GDM1 (cell line): ENCODE results near the gene OPALIN.

Experiments
- DNase-seq: peaks from one replicate; lab custom pipeline; 2025; lab: John Stamatoyannopoulos, UW

Gene OPALIN

GRCh38 chr10:96374004-96374403, 15.2 kb upstream of the OPALIN start:
- DNase-seq, result no peak

GRCh38 chr10:96371356-96371755, 12.6 kb upstream of the OPALIN start:
- no peak for DNase-seq

GRCh38 chr10:96370584-96371157, 11.9 kb upstream of the OPALIN start:
- peak; percentile 14 for DNase-seq

DNA sequence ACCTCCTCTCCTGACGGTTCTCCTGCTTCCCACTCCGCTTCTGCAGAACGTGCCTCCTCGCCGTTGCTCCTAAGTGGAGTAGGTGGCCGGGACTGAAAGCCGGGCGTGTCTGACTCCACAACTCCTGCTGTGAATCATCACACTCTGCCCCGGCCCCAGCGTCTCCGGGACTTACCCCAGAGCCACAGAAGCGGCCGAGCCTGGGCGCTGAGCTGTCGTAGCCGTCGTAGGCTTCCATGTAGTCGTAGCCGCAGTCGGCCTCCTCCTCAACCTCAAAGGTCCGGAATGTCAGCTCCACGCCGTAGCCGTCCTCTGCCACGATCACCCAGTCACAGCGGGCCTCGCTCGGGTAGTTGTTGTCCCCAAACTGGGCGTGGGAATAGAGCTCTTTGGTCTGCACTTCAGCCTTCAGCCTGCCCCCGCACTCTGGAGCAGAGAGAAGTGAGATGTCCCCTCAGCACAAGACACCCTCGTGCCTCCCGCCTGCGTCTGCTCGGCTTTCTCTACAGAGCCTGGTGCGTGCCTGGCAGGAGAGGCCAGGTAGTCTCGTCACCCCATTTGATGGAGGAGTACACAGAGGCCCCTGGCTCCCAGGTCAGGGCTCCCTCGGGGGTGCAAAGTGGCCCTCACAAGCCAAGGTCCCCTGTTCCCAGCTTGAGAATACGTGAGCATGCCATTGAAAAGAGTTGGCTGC, 11.2 kb upstream of the OPALIN start:
- no peak for DNase-seq

DNA sequence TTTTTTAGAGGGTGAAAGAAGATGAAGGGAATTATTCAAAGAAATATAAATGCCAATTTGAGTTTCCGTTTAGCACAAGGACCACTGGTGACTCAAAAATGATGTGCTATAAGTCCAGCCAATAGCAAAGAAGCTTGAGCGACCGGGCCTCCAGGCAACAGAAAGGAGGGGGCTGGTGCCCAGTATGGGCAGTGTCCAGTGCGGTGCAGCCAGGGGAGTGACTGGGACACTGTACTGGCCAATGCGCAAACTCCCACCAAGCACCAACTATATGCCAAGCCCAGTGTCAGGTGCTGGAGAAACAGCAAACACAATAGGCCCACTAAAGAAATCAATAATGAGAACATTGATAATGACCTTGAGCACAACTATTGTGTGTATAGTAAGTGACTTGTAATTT, 10.2 kb upstream of the OPALIN start:
- DNase-seq, result no peak

GRCh38 chr10:96367470-96367869, 8.7 kb upstream of the OPALIN start:
- DNase-seq, result no peak

GRCh38 chr10:96366508-96366907, 7.7 kb upstream of the OPALIN start:
- DNase-seq, result no peak

GRCh38 chr10:96365571-96365970, 6.8 kb upstream of the OPALIN start:
- DNase-seq, result no peak

DNA sequence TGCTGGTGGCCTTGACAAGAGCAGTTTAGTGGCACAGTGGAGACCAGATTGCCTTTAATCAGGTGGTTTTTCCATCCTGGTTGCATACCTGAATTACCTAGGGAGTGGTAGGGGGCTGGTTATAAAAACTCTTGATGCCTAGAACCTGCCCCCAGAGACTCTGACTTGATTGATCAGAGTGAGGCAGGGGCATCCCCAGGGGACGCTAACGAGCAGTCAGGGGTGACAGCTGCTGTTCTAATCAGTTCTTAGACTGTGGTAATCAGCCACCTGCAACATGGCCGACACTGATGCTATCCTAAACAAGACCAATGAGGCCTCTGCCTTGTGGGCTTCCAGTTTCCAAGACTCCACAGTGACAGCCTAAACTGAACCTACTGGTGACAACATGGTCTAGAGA, 2.0 kb upstream of the OPALIN start:
- no peak for DNase-seq

- DNase-seq, result no peak
These were observed 1.5 kb upstream of the OPALIN start for GRCh38 chr10:96360331-96360730.

- DNase-seq, result no peak
These were observed 814 bp upstream of the OPALIN start for GRCh38 chr10:96359616-96360015.

DNA sequence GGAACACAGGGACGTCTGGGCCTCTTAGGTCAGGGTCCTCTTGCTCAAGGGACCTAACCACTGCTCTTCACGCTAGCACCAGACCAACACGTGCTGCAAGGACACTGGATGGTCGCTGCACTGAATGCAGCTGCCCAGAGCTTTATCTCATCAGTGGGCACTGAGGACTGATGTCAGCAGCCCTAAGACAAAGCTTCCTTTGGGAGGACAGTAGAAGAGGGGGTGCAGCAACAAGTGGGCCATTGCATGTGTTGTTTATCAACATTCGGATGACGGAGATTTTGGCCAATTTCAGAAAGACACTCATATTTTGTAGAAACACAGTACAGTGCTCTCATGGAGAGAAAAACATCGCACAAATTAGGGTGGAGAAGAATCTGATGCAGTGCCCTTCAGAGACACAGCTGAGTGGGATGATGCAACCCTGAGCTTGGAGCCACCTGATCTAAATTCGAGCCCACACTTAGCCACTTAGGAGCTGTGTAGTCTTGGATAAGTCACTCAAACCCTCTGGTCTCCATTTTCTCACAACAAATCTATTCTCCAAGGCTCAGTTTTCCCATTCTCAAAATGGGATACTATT, 1.7 kb downstream of the OPALIN start:
- DNase-seq, result no peak

GRCh38 chr10:96352582-96352981, 6.2 kb downstream of the OPALIN start:
- no peak for DNase-seq

DNA sequence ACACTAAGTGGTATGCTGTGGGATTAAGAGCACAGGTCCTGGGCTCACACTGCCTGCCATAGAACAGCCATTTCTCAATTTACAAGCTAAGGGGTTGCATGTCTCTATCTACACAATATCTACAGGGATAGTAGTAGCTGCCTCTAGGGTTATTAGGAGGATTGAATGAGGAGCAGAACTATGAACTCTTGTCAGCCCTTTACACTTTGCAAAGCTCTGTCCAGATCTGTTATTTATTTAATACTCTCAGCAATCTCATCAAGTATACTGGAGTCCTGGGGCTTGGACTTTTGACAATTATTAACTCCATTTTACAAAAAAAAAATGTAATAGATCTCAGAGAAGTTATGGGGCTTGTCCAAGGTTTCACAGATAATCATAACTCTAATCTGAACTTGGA, 6.8 kb downstream of the OPALIN start:
- no peak for DNase-seq

DNA sequence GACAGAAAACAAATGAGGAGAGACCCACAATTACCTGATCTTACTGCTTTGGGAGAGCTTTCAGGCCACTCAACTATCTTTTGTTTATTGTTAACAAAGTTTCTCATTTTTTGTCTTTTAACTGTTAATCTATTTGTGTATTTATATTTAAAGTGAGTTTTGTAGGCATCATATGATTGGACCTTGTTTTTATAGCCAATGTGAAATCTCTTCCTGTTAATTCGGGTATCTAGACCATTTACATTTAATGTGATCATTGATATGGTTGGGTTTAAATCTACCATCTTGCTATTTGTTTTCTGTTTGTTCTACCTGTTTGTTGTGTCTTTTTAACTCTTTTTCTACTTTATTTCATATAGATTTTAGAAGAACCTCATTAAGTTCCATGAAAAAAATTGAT, 12.5 kb downstream of the OPALIN start:
- DNase-seq, result no peak

DNA sequence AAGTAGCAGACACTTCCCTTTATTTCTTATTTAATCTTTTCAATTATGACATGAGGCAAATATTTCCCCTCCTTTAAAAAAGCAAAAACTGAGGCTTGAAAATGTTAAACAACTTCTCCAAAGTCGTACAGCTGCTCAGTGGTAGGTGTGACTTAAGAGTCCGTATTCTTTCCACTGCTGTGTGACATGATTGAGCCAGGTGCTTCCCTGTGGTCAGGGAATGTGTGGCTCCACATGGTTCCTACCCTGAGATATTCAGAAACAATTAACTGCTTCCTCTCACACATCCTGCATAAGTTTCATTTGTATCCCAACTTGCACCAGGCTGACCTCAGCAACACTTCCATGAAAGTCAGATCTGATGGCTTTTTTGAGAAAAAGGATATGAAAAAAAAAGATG, 13.6 kb downstream of the OPALIN start:
- DNase-seq, result no peak

DNA sequence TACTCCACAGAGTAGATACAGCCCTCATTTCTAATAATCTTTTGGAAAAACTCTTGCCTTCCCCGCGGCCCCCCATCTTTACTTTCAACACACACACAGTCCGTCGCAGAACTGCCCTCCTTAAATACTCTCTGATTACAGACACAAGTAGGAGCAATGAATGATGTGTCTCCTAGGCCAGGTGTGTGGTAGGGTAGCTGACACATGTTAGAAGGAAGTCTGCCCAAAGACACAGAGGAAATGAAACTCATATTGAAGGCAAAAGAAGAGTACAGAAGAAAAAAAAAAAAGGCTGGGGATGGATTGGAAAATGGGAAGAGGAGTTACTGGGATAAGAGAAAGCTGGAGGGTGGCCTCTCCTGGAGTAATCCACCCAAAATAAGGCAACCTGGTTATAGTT, 14.6 kb downstream of the OPALIN start:
- DNase-seq, result no peak

DNA sequence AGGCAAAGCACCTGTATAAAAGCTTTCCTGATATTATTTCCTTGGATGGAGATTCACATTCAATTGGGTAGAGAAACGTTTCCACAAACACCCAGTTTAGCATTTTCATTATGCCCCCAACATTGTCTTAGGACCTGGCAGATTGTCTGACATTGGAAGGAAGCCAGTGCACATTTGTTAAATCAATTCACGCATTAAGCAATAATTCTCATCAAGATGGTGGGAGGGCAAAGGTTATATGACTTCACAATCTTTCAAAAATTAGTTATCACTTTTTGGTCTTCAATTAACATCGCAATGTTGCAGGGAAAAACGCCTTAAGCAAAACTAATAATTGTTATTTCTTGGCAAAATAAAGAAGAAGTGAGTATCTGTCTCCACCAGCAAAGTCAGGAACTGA, 16.4 kb downstream of the OPALIN start:
- DNase-seq, result no peak

DNA sequence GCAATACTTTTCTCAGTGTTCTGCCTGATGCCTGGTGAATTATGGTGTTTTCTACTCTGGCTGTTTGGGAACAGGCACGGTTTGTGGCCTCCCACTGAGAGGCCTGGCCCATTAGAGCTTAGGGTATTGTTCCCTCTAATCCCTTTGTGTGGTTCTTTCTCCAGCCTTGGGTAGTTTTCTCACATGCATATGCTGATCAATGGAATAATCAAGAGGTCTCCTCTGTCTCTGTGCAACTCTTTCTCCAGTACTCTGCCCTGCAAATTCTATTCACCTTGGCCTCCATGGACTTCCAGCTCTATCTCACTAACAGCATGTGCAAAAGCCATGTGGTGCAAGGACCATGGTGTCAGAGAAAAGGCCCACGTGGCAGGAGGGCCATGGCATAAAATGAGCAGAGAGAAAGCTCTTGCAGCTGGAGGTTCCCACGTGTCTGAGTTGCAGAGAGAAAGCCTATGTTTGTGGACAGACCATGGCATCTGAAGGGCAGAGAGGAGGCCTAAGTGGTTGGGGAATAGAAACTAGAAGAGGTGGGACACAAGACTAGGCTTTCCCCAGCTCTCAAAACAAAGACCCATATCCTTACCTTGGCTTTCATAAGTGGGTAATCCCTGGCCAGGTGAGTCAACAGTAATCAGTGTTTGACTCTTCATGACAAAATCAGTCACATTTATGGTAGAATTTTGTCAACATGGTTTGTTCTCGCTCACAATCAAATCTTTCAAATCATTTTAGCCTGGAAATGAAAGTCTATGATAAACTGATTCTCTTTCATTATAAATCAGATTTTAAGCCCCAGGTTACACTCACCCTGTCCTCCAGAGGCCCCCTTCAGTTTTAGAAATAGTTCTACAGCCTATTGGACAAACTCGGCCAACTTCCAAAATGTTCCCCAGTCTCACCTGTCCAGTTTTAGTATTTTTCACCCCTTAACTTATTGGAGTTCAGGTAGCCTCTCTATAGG, 17.3 kb downstream of the OPALIN start:
- DNase-seq, result no peak

- peak; percentile 30 for DNase-seq
These were observed 18.6 kb downstream of the OPALIN start for GRCh38 chr10:96339956-96340904.

DNA sequence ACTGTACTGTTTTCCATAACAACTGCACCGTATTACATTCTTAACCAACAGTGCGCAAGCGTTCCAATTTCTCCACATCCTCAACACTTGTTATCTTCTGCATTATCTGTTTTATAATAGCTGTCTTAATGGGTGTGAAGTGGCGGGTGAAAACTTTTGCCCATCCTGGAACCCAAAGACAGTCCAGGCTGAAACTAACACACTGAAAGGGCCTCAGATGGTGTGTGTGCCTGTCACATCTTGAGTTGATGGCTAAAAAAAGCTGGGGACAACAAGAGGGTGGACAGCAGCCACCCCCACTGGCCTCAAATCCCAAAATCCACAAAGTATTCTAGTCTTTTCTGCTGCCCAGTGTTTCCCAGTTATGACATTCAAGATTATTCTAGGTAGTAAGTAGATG, 19.4 kb downstream of the OPALIN start:
- no peak for DNase-seq
